Activated CD4-positive, alpha-beta T cell treated with anti-CD3 and anti-CD28 coated beads, Interleukin-2, amount 10 ng/mL, durations not matched to agents 7 days and 5 days (primary cell): ENCODE results near the gene TACR2. TPM values are rescaled to one million over a fixed set of nuclear protein-coding genes. Genes with fewer than 3 reads are reported as not detected.

Experiments
- CTCF ChIA-PET: fragments of 350-600 bp; sonication (Branson Sonifier 250); formaldehyde crosslinking; loops from one replicate; lab custom pipeline; 2021; ENCODE audit warnings: antibody characterized with exemption; lab: Charles Lee
- POLR2A ChIA-PET: fragments of 350-600 bp; sonication (Branson Sonifier 250); formaldehyde crosslinking; loops from one replicate; lab custom pipeline; 2021; ENCODE audit warnings: antibody characterized with exemption; lab: Charles Lee
- DNase-seq: peaks from one replicate; pipeline ENCODE4 v3.0.0-alpha.2; 2020
- H3K27ac Mint-ChIP-seq: one replicate; pipeline ENCODE4 v1.8.0; 2021; ENCODE audit warnings: mild to moderate bottlenecking, moderate library complexity, mixed read lengths
- H3K27me3 Mint-ChIP-seq: one replicate; pipeline ENCODE4 v1.8.0; 2021; ENCODE audit warnings: mixed read lengths
- H3K36me3 Mint-ChIP-seq: one replicate; pipeline ENCODE4 v1.8.0; 2021; ENCODE audit warnings: low read depth, mixed read lengths
- H3K4me1 Mint-ChIP-seq: one replicate; pipeline ENCODE4 v1.8.0; 2021; ENCODE audit warnings: mixed read lengths
- H3K4me3 Mint-ChIP-seq: one replicate; pipeline ENCODE4 v1.8.0; 2021; ENCODE audit warnings: mild to moderate bottlenecking, moderate library complexity, mixed read lengths
- H3K9me3 Mint-ChIP-seq: one replicate; pipeline ENCODE4 v1.8.0; 2021; ENCODE audit warnings: mixed read lengths
- total RNA-seq, 2 experiments: library from RNA; stranded (reverse); gene quantifications; one replicate each; pipeline ENCODE4 v1.2.3, GENCODE V29; 2021

The TACR2 gene
- total RNA-seq, 2 experiments from 2014 or later, result not detected

DNA sequence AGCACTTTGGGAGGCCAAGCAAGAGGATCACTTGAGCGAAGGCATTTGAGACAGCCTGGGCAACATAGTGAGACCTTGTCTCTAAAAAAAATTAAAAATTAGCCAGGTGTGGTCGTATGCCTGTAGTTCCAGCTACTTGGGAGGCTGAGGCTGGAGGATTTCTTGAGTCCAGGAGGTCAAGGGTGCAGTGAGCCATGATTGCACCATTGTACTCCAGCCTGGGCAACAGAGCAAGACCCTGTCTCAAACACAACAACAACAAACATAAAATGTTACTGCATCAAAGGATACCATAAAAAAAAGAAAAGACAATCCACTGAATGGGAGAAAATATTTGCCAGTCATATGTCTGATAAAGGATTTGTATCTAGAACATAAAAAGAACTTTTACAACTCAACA lies 60.5 kb downstream of the TACR2 start:
- CTCF ChIA-PET, result interaction anchor here (0.7 to 1.1 kb wide), 2 partner anchors 23 to 32 kb away, joined by 3 read pairs; no protein-coding TSS in a partner anchor
- DNase-seq, result no peak
- H3K27ac Mint-ChIP-seq, result no peak overlapping the region
- peaks cover 57% of the 10 kb centered on the region for H3K36me3 Mint-ChIP-seq
- H3K9me3 Mint-ChIP-seq, result peaks cover 5% of the 10 kb centered on the region
- no peak overlapping the region for H3K4me3 Mint-ChIP-seq
- H3K4me1 Mint-ChIP-seq, result peaks cover 68% of the 10 kb centered on the region
- H3K27me3 Mint-ChIP-seq, result no peaks in the 10 kb centered on the region
- POLR2A ChIA-PET, result no interaction called here

DNA sequence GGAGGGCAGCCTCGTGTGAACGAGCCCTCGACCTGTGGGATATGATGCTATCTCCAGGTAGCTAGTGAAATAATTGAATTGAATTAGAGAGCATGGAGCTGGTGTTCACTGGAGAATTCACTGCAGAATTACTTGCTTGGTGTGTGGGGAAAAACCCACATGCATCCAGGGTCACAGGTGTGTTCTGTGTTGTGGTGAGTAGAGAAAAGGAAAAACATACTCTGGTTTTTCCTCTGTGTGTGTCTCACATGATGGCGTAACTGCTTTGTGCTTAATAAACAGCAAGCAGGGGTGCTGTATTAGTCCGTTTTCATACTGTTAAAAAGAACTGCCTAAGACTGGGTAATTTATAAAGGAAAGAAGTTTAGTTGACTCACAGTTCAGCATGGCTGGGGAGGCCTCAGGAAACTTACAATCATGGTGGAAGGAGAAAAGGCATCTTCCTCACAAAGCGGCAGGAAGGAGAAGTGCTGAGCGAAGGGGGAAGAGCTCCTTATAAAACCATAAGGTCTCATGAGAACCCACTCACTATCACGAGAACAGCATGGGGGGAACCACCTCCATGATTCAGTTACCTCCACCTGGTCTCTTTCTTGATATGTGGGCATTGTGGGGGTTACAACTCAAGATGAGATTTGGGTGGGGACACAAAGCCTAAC lies 62.6 kb downstream of the TACR2 start:
- peaks cover 62% of the 10 kb centered on the region for H3K4me1 Mint-ChIP-seq
- no peak overlapping the region for H3K4me3 Mint-ChIP-seq

More for the DNA sequence above, 62.6 kb downstream of the TACR2 start:
- peaks cover 5% of the 10 kb centered on the region for H3K9me3 Mint-ChIP-seq
- ChIA-PET CTCF (interaction anchor here (1.4 kb wide), 1 partner anchor 16 kb away, joined by 3 read pairs; no protein-coding TSS in a partner anchor), POLR2A (no interaction called here)
- peak overlapping the region; percentile 58 for H3K27ac Mint-ChIP-seq
- H3K27me3 Mint-ChIP-seq, result no peaks in the 10 kb centered on the region
- DNase-seq, result no peak
- H3K36me3 Mint-ChIP-seq, result peaks cover 58% of the 10 kb centered on the region

Other genes starting within 250 kb of the TACR2 start
- gene SUPV3L1, start 236.7 kb downstream of the TACR2 start, total RNA-seq, result 10 to 100 TPM; 33.2 to 34.5 TPM
- gene HKDC1, start 196.6 kb downstream of the TACR2 start, total RNA-seq, result 10 to 100 TPM in 1 of 2 experiments, 1 to 10 TPM in 1; 10.0 to 10.9 TPM
- gene HK1, start 138.4 kb downstream of the TACR2 start, total RNA-seq, result 100 to 1,000 TPM; 126 to 127 TPM
- 1 to 10 TPM; 3.6 to 4.2 TPM for gene TSPAN15, start 34.5 kb upstream of the TACR2 start, total RNA-seq
- not detected for gene NEUROG3, start 156.5 kb upstream of the TACR2 start, total RNA-seq
- 1 to 10 TPM; 3.4 to 4.2 TPM for gene FAM241B, start 213.3 kb upstream of the TACR2 start, total RNA-seq